Thyroid gland (tissue), 4 donors: ENCODE data around the gene CLASP1.

Source experiments
- POLR2A ChIP-seq, 2 donors: fragments of 450-650 bp; IDR thresholded peaks; one replicate each; pipeline ENCODE4 v1.6.1; 2017; ENCODE audit warnings: antibody characterized with exemption in 2 of 2, mild to moderate bottlenecking in 2 of 2, moderate library complexity in 1 of 2
- TF ChIP-seq, protein P1 (sequence below), 6 experiments: fragments of 200-600 bp in 3 of 6; fragments of 450-650 bp in 3 of 6; sonication (generic) in 3 of 6; IDR thresholded peaks; one replicate each; pipeline ENCODE4 v1.5.1; 2016 to 2019; ENCODE audit warnings: antibody characterized with exemption in 6 of 6, mild to moderate bottlenecking in 2 of 6, inconsistent platforms in 1 of 6, moderate library complexity in 1 of 6

DNA sequence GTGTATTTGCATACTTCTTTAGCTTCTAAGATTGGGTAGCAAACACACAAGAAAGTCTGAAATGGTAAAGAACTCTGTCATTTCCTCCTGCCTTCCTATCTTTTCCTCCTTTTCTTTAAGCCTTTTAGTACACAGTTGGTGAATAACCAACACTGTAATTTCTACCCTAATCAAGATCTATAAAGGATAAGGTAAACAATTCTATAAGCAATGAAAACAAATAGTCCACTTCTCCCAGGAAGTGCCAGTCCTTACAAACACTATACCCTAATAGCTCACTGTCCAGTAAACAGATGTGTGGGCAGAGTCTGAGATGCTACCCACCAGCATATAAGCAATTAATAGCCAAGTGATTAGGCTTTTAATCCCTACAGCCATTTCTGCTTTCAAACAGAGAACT is 283.2 kb downstream of the CLASP1 start:
- TF ChIP-seq, protein P1, sequence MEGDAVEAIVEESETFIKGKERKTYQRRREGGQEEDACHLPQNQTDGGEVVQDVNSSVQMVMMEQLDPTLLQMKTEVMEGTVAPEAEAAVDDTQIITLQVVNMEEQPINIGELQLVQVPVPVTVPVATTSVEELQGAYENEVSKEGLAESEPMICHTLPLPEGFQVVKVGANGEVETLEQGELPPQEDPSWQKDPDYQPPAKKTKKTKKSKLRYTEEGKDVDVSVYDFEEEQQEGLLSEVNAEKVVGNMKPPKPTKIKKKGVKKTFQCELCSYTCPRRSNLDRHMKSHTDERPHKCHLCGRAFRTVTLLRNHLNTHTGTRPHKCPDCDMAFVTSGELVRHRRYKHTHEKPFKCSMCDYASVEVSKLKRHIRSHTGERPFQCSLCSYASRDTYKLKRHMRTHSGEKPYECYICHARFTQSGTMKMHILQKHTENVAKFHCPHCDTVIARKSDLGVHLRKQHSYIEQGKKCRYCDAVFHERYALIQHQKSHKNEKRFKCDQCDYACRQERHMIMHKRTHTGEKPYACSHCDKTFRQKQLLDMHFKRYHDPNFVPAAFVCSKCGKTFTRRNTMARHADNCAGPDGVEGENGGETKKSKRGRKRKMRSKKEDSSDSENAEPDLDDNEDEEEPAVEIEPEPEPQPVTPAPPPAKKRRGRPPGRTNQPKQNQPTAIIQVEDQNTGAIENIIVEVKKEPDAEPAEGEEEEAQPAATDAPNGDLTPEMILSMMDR (IDR thresholded peaks at IDR 0.05): no peak
- no peak for TF ChIP-seq POLR2A (IDR thresholded peaks at IDR 0.05)
